ENCODE results near the gene SCMH1. TPM values are rescaled to one million over a fixed set of nuclear protein-coding genes. Genes with fewer than 3 reads are reported as not detected.

The SCMH1 gene
- total RNA-seq, 1 experiment from 2014 or later = 16.5 TPM

- Histone ChIP-seq H2BK12ac (ENCODE audit: insufficient read length, low read depth, low read length) (no peak overlapping the region), H3K27ac (ENCODE audit: insufficient read length, low read depth, low read length) (no peak overlapping the region), H3T11ph (ENCODE audit: low read length) (no peak overlapping the region), H4K5ac (ENCODE audit: insufficient read length, low read depth, low read length) (no peak overlapping the region), H2BK120ac (ENCODE audit: low read depth, low read length, poor library complexity, severe bottlenecking) (no peak overlapping the region), H2BK15ac (ENCODE audit: low read depth, low read length) (no peak overlapping the region), H3K79me1 (ENCODE audit: insufficient read depth, low read depth, low read length, poor library complexity, severe bottlenecking) (no peaks in the 10 kb centered on the region), H3K23me2 (ENCODE audit: insufficient read length, low read depth, low read length, poor library complexity, severe bottlenecking) (no peaks in the 10 kb centered on the region), H4K8ac (replicated peaks; ENCODE audit: insufficient read length, low read depth, low read length) (no peak overlapping the region), H3K56ac (ENCODE audit: insufficient read length, low read depth, low read length) (no peak overlapping the region), H2AFZ (ENCODE audit: low read length) (no peak overlapping the region), H2BK5ac (ENCODE audit: insufficient read length, low read length) (no peak overlapping the region), H4K20me1 (ENCODE audit: control insufficient read depth, insufficient read depth, insufficient read length) (no peaks in the 10 kb centered on the region), H3K18ac (ENCODE audit: insufficient read length, low read depth, low read length) (no peak overlapping the region), H3K9me3 (ENCODE audit: control insufficient read depth, low read depth, low read length) (no peaks in the 10 kb centered on the region), H2AK5ac (ENCODE audit: insufficient read length, low read length) (no peak overlapping the region), H2BK20ac (ENCODE audit: low read depth, low read length, poor library complexity, severe bottlenecking) (no peak overlapping the region), H3K4me1 (ENCODE audit: insufficient read depth, low read length) (peaks cover 5% of the 10 kb centered on the region; the same call in 1 of the 2 replicates), H4K91ac (ENCODE audit: insufficient read length, low read depth, low read length) (no peak overlapping the region), H3K4ac (ENCODE audit: low read depth, low read length) (no peak overlapping the region), H3K9ac (ENCODE audit: extremely low read depth, insufficient read length, low read length) (no peak overlapping the region), H3K14ac (ENCODE audit: insufficient read depth, low read length) (no peak overlapping the region), H3K27me3 (ENCODE audit: insufficient read depth, low read length) (no peaks in the 10 kb centered on the region), H3K23ac (ENCODE audit: insufficient read length, low read depth, low read length) (no peak overlapping the region), H3K4me2 (ENCODE audit: insufficient read depth, insufficient read length, low read length) (no peak overlapping the region), H3K79me2 (ENCODE audit: insufficient read depth, low read length) (no peaks in the 10 kb centered on the region)
- Mint-ChIP-seq H3K4me3 (no peak overlapping the region), H3K27me3 (ENCODE audit: low read depth) (no peaks in the 10 kb centered on the region; the same call in 1 of the 2 replicates), H3K27ac (no peak overlapping the region), H3K4me1 (peaks cover 10 to 18% of the 10 kb centered on the region in 2 experiments), H3K9me3 (no peaks in the 10 kb centered on the region), H3K36me3 (ENCODE audit: insufficient read depth in 1 of 3, low read depth in 3 of 3) (peaks cover 24 to 39% (median 25%) of the 10 kb centered on the region in 3 experiments)
- DNase-seq = no peak
- WGBS (ENCODE audit: extremely low coverage, insufficient read length, low lambda C conversion rate) = no CpG with 5 or more reads among the region's 3 CpGs
- TF ChIP-seq CTCF (conservative IDR thresholded peaks at IDR 0.05) = no peak
These were observed 208.8 kb downstream of the SCMH1 start for GRCh38 chr1:41033272-41033671.

Data from H9 (cell line).